ENCODE results near the gene E2F2. TPM values are rescaled to one million over a fixed set of nuclear protein-coding genes. Genes with fewer than 3 reads are reported as not detected.

The E2F2 gene
- total RNA-seq, 1 experiment from 2014 or later, result 16.3 TPM

DNA sequence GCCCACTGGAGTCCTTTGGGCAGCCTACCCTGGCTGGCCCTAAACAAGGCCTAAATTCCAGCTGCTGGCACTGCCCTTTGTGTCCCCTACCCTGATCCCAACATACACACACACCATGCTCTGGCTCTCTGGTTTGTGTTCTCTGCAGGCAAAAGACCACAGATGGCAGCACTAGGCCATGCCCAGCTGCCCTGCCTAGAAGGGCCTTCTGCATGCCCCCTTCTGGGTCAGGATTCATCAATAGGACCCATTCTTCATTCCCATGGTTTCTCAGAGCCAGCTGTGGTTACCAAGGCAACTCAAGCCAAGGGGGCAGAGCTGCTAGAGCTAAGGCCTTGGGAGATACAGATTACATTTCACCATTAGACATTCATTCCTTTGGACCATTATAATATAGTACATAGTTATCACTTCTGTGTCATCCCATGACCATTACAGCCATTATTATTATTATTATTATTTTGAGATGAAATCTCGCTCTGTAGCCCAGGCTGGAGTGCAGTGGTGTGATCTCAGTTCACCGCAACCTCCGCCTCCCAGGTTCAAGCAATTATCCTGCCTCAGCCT is 64.5 kb downstream of the E2F2 start:
- H2AFZ ChIP-seq (ENCODE audit: low read depth, low read length, poor library complexity, severe bottlenecking), result no peak overlapping the region
- no peak overlapping the region for H3K9ac ChIP-seq (ENCODE audit: low read length)
- DNase-seq (ENCODE audit: low read depth, low spot score) (no peak), ATAC-seq (no peak; the same call in 1 of the 2 replicates)
- BruUV-seq (replicated peaks), result no TSS peak
- ChIA-PET RAD21 (ENCODE audit: low non-redundant PET in 1 of 2, low total read pairs in 2 of 2, uncharacterized antibody in 2 of 2, unreplicated experiment in 2 of 2) (no interaction called here), CTCF (interaction anchor here (0.6 kb wide), 1 partner anchor 452 kb away, joined by 4 read pairs; no protein-coding TSS in a partner anchor), POLR2A (no interaction called here)
- no peak for TF ChIP-seq EGR1 (IDR thresholded peaks at IDR 0.05; ENCODE audit: low read depth)
- TF ChIP-seq YY1 (IDR thresholded peaks at IDR 0.05; ENCODE audit: extremely low read depth, insufficient replicate concordance, low read depth, low read length), result no peak
- no peak for TF ChIP-seq POLR2A (IDR thresholded peaks at IDR 0.05; ENCODE audit: borderline replicate concordance, extremely low read depth, insufficient read depth, insufficient read length)
- no peak for TF ChIP-seq SIN3A (IDR thresholded peaks at IDR 0.05; ENCODE audit: low read depth)
- TF ChIP-seq MAX (IDR thresholded peaks at IDR 0.05), result no peak
- no peak for TF ChIP-seq TCF7L2 (IDR thresholded peaks at IDR 0.05; ENCODE audit: borderline replicate concordance, extremely low read depth, insufficient read depth, insufficient read length)
- TF ChIP-seq SRF (IDR thresholded peaks at IDR 0.05; ENCODE audit: low read depth), result no peak
- no peak for TF ChIP-seq ZFX (IDR thresholded peaks at IDR 0.05)
- no peak for TF ChIP-seq POLR2AphosphoS5 (IDR thresholded peaks at IDR 0.05; ENCODE audit: low read depth, low read length)
- no peaks in the 10 kb centered on the region for H4K20me1 ChIP-seq (ENCODE audit: insufficient read depth)
- H3K4me2 ChIP-seq (ENCODE audit: low read length), result no peak overlapping the region
- H3K4me1 ChIP-seq (ENCODE audit: control insufficient read depth in 1 of 2, insufficient read depth in 2 of 2, low read length in 2 of 2), result no peaks in the 10 kb centered on the region
- intact Hi-C loops (cut with micrococcal nuclease), result no loop called here
- no peaks in the 10 kb centered on the region for H3K36me3 ChIP-seq (ENCODE audit: control insufficient read depth in 1 of 2, insufficient read depth in 2 of 2, low read length in 2 of 2)
- H3K27me3 ChIP-seq (ENCODE audit: insufficient read depth, low read length), result no peaks in the 10 kb centered on the region
- H3K27ac ChIP-seq (ENCODE audit: low read depth, low read length), result no peak overlapping the region
- no peaks in the 10 kb centered on the region for H3K9me2 ChIP-seq (ENCODE audit: insufficient read depth)
- no peak overlapping the region for H3K4me3 ChIP-seq (replicated peaks in 1 of 2; ENCODE audit: low read depth in 1 of 2, low read length in 2 of 2)
- no peaks in the 10 kb centered on the region for H3K9me3 ChIP-seq (ENCODE audit: control insufficient read depth in 1 of 2, insufficient read depth in 1 of 2, low read depth in 1 of 2, low read length in 2 of 2)
- H3K79me2 ChIP-seq (ENCODE audit: insufficient read depth, low read length), result no peaks in the 10 kb centered on the region

DNA sequence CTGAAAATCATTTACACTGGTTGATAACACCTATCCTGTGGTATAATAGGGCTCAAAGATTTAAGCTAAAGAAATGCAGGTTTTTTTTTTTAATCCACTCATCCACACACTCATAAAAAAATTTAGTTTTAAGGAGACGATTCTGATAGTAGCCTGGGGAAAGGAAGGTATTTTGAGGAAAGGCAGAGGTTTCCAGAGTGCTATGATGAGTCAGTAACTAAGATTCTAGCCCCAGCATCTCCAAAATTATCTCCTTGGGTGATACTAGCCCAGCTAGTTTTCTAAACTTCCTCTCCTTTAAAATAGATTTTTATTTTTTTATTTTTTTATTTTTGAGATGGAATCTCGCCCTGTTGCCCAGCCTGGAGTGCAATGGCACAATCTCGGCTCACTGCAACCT is 67.7 kb downstream of the E2F2 start:
- no TSS peak for BruUV-seq (replicated peaks)
- Histone ChIP-seq H3K9me2 (ENCODE audit: insufficient read depth) (no peaks in the 10 kb centered on the region), H3K27me3 (ENCODE audit: insufficient read depth, low read length) (no peaks in the 10 kb centered on the region), H3K9me3 (ENCODE audit: control insufficient read depth in 1 of 2, insufficient read depth in 1 of 2, low read depth in 1 of 2, low read length in 2 of 2) (no peaks in the 10 kb centered on the region), H3K36me3 (ENCODE audit: control insufficient read depth in 1 of 2, insufficient read depth in 2 of 2, low read length in 2 of 2) (no peaks in the 10 kb centered on the region), H3K79me2 (ENCODE audit: insufficient read depth, low read length) (no peaks in the 10 kb centered on the region), H2AFZ (ENCODE audit: low read depth, low read length, poor library complexity, severe bottlenecking) (no peak overlapping the region), H4K20me1 (ENCODE audit: insufficient read depth) (no peaks in the 10 kb centered on the region), H3K4me2 (ENCODE audit: low read length) (no peak overlapping the region), H3K4me1 (ENCODE audit: control insufficient read depth in 1 of 2, insufficient read depth in 2 of 2, low read length in 2 of 2) (no peaks in the 10 kb centered on the region), H3K27ac (ENCODE audit: low read depth, low read length) (no peak overlapping the region), H3K4me3 (replicated peaks in 1 of 2; ENCODE audit: low read depth in 1 of 2, low read length in 2 of 2) (no peak overlapping the region), H3K9ac (ENCODE audit: low read length) (no peak overlapping the region)
- POLR2A ChIA-PET, result no interaction called here
- intact Hi-C loops (cut with micrococcal nuclease), result no loop called here
- RAD21 ChIA-PET (ENCODE audit: low non-redundant PET in 1 of 2, low total read pairs in 2 of 2, uncharacterized antibody in 2 of 2, unreplicated experiment in 2 of 2), result no interaction called here
- CTCF ChIA-PET, result interaction anchor here (1.2 kb wide), 1 partner anchor 278 kb away, joined by 3 read pairs; no protein-coding TSS in a partner anchor
- ATAC-seq, result no peak
- no peak for DNase-seq (ENCODE audit: low read depth, low spot score)
- TF ChIP-seq SP1 (IDR thresholded peaks at IDR 0.05; ENCODE audit: low read depth), result no peak
- TF ChIP-seq REST (IDR thresholded peaks at IDR 0.05; ENCODE audit: low read depth), result no peak
- no peak for TF ChIP-seq POLR2AphosphoS5 (IDR thresholded peaks at IDR 0.05; ENCODE audit: low read depth, low read length)
- TF ChIP-seq, protein P1, sequence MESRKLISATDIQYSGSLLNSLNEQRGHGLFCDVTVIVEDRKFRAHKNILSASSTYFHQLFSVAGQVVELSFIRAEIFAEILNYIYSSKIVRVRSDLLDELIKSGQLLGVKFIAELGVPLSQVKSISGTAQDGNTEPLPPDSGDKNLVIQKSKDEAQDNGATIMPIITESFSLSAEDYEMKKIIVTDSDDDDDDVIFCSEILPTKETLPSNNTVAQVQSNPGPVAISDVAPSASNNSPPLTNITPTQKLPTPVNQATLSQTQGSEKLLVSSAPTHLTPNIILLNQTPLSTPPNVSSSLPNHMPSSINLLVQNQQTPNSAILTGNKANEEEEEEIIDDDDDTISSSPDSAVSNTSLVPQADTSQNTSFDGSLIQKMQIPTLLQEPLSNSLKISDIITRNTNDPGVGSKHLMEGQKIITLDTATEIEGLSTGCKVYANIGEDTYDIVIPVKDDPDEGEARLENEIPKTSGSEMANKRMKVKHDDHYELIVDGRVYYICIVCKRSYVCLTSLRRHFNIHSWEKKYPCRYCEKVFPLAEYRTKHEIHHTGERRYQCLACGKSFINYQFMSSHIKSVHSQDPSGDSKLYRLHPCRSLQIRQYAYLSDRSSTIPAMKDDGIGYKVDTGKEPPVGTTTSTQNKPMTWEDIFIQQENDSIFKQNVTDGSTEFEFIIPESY (IDR thresholded peaks at IDR 0.05; ENCODE audit: extremely low read depth, insufficient replicate concordance, low read length), result no peak
- TF ChIP-seq EZH2phosphoT487 (IDR thresholded peaks at IDR 0.05; ENCODE audit: borderline replicate concordance), result no peak
- TF ChIP-seq RAD21 (IDR thresholded peaks at IDR 0.05; ENCODE audit: low read depth), result no peak
- TF ChIP-seq CEBPB (IDR thresholded peaks at IDR 0.05; ENCODE audit: low read depth), result no peak
- no peak for TF ChIP-seq CBX3 (IDR thresholded peaks at IDR 0.05; ENCODE audit: low read depth)

Measured in HCT116 (cell line).